ENCODE data around the gene MAF.

DNA sequence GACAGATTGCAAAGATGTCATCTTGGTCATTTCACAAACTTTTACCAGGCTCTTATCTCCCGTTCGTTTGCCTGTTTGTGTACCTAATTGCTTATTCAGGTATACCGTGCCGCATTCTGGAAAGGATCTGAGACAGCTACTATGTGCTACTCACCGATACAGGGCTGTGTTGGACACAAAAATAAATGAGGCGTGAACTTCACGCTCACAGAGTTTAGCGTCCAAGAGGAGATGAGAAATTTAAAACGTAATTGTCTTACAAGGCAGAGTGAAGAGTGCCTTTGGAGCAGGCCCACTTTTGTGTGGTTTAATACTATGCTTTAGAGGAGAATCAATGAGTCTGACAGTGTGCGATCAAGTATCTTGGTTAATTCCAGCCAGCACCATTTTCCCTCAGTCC, 26.7 kb downstream of the MAF start:
- no peak for TF ChIP-seq ZFP3 (CRISPR knock-in tag; IDR thresholded peaks at IDR 0.05)
- TF ChIP-seq, protein P1, sequence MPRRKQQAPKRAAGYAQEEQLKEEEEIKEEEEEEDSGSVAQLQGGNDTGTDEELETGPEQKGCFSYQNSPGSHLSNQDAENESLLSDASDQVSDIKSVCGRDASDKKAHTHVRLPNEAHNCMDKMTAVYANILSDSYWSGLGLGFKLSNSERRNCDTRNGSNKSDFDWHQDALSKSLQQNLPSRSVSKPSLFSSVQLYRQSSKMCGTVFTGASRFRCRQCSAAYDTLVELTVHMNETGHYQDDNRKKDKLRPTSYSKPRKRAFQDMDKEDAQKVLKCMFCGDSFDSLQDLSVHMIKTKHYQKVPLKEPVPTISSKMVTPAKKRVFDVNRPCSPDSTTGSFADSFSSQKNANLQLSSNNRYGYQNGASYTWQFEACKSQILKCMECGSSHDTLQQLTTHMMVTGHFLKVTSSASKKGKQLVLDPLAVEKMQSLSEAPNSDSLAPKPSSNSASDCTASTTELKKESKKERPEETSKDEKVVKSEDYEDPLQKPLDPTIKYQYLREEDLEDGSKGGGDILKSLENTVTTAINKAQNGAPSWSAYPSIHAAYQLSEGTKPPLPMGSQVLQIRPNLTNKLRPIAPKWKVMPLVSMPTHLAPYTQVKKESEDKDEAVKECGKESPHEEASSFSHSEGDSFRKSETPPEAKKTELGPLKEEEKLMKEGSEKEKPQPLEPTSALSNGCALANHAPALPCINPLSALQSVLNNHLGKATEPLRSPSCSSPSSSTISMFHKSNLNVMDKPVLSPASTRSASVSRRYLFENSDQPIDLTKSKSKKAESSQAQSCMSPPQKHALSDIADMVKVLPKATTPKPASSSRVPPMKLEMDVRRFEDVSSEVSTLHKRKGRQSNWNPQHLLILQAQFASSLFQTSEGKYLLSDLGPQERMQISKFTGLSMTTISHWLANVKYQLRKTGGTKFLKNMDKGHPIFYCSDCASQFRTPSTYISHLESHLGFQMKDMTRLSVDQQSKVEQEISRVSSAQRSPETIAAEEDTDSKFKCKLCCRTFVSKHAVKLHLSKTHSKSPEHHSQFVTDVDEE (CRISPR knock-in tag; IDR thresholded peaks at IDR 0.05): no peak
- TF ChIP-seq ZC3H10 (CRISPR knock-in tag; IDR thresholded peaks at IDR 0.05): no peak
- no peak for TF ChIP-seq ISL1 (CRISPR knock-in tag; IDR thresholded peaks at IDR 0.05)
- TF ChIP-seq ZFP30 (CRISPR knock-in tag; IDR thresholded peaks at IDR 0.05): no peak
- no peak for TF ChIP-seq ESRRG (CRISPR knock-in tag; IDR thresholded peaks at IDR 0.05)
- TF ChIP-seq, protein P2, sequence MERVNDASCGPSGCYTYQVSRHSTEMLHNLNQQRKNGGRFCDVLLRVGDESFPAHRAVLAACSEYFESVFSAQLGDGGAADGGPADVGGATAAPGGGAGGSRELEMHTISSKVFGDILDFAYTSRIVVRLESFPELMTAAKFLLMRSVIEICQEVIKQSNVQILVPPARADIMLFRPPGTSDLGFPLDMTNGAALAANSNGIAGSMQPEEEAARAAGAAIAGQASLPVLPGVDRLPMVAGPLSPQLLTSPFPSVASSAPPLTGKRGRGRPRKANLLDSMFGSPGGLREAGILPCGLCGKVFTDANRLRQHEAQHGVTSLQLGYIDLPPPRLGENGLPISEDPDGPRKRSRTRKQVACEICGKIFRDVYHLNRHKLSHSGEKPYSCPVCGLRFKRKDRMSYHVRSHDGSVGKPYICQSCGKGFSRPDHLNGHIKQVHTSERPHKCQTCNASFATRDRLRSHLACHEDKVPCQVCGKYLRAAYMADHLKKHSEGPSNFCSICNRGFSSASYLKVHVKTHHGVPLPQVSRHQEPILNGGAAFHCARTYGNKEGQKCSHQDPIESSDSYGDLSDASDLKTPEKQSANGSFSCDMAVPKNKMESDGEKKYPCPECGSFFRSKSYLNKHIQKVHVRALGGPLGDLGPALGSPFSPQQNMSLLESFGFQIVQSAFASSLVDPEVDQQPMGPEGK (CRISPR knock-in tag; IDR thresholded peaks at IDR 0.05; ENCODE audit: borderline replicate concordance): no peak
- TF ChIP-seq ZNF8 (CRISPR knock-in tag; IDR thresholded peaks at IDR 0.05): no peak
- no peak for TF ChIP-seq RARB (CRISPR knock-in tag; IDR thresholded peaks at IDR 0.05)
- TF ChIP-seq ZNF565 (CRISPR knock-in tag; conservative IDR thresholded peaks at IDR 0.05; ENCODE audit: low read depth): no peak
